Mammary epithelial cell (primary cell): Measurements from ENCODE around the gene ODF4.

Experiments used
- EZH2 ChIP-seq: IDR thresholded peaks from 2 replicates; pipeline ENCODE4 v1.6.1; 2012; ENCODE audit warnings: low read length, inconsistent platforms, borderline replicate concordance
- TF ChIP-seq, protein P1 (sequence below), 2 donors: IDR thresholded peaks in 1 of 2; conservative IDR thresholded peaks in 1 of 2; 2 replicates each; pipeline ENCODE4 v1.5.1; 2011 to 2012; ENCODE audit warnings: inconsistent platforms in 2 of 2, low read length in 2 of 2, mild to moderate bottlenecking in 2 of 2, control low read depth in 1 of 2, low read depth in 1 of 2; ENCODE audit not compliant: insufficient read depth in 1 of 2; ENCODE audit errors: extremely low read depth in 1 of 2

DNA sequence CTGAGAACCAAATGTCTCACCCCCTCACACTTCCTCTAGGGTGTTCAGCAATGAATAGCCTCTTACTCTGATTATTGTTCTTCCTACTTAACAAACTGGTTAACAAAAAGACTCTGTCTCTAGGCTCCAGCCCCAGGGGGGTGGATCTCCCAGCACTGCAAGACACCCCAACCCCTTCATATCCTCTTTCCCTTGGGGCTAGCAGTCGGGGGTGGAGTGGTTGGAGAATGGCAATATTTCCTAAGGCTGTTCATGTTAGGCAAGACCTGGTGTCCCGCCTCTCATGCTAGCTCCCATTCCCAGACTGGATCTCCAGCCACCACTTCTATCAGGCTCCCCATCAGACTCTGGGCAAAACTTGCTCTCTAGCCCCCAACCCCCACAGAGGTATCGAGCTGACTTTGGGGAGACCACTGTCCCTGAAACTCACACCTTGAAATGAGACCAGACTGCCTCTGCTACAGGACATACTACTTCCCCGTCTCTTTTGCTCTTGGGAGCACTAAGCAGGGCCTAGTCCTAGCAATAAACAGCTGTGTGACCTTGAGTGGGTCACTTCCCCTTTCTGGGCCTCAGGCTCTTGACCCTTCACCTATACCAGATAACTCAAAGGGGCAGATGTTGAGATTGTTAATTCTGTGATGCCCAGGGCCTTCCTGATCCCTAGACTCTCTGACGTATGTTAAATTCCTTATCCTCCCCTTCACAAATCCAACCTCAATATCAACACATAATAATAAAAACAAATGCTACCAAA is 46.8 kb upstream of the ODF4 start:
- TF ChIP-seq, protein P1, sequence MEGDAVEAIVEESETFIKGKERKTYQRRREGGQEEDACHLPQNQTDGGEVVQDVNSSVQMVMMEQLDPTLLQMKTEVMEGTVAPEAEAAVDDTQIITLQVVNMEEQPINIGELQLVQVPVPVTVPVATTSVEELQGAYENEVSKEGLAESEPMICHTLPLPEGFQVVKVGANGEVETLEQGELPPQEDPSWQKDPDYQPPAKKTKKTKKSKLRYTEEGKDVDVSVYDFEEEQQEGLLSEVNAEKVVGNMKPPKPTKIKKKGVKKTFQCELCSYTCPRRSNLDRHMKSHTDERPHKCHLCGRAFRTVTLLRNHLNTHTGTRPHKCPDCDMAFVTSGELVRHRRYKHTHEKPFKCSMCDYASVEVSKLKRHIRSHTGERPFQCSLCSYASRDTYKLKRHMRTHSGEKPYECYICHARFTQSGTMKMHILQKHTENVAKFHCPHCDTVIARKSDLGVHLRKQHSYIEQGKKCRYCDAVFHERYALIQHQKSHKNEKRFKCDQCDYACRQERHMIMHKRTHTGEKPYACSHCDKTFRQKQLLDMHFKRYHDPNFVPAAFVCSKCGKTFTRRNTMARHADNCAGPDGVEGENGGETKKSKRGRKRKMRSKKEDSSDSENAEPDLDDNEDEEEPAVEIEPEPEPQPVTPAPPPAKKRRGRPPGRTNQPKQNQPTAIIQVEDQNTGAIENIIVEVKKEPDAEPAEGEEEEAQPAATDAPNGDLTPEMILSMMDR (conservative IDR thresholded peaks at IDR 0.05 in 1 of 2, IDR thresholded peaks at IDR 0.05 in 1 of 2; ENCODE audit: extremely low read depth in 1 of 2, insufficient read depth in 1 of 2, low read depth in 1 of 2, low read length in 2 of 2), result no peak
- TF ChIP-seq EZH2, result no peak
